ENCODE measurements around the gene SARDH. TPM values are rescaled to one million over a fixed set of nuclear protein-coding genes. Genes with fewer than 3 reads are reported as not detected.
"Not testable (repeated sequence)": the region's sequence is repeated elsewhere in the genome, so short reads cannot be mapped to it uniquely, and the experiment has no call there.

The SARDH gene
- total RNA-seq, 4 donors from 2014 or later: 0.39 to 2.9 (median 0.51) TPM

DNA sequence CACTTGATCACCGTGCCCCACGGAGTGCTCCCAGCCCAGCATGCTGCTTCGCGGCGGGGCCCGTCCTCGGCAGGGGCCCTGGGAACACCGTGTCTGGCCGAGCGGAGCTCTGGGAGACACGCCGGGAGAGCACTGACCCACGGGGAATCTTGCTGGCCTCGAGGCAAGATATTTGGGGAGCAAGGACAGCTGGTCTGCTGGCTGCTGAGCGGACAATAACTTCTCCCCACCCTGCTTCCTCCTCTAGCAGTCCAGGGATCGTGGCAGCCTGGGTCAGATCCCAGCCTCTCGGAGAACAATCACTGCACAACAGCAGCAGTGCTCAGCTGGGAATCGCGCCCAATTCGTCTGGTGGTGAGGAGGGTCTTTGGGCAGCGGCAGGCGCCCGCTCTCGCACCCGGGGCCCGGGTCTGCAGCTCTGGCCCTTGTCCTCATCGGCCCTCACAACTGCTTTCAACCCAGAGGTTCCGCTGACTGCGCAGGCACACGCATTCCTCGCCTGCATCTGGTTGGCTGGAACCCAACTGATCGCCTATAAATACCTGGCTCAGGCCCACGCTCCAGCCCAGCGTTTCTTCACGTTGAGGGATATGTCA is 58.6 kb downstream of the SARDH start:
- H3K36me3 ChIP-seq: no peaks in the 10 kb centered on the region
- TF ChIP-seq CTCF (IDR thresholded peaks at IDR 0.05) (no peak), EP300 (IDR thresholded peaks at IDR 0.05) (no peak), POLR2A (IDR thresholded peaks at IDR 0.05; ENCODE audit: low read depth) (no peak), POLR2AphosphoS5 (IDR thresholded peaks at IDR 0.05) (no peak)
- intact Hi-C loops (cut with DNase I): no loop called here
- no peaks in the 10 kb centered on the region for H3K27me3 ChIP-seq
- no peak for DNase-seq (ENCODE audit: extremely low spot score)
- 56% methylated on average over 25 of the region's 35 CpGs for WGBS
- H3K4me3 ChIP-seq: peak overlapping the region in 2 of 4 donors; percentile 7 to 8
- H3K4me1 ChIP-seq: peaks cover 23 to 38% (median 34%) of the 10 kb centered on the region in 4 donors
- peak overlapping the region in 1 of 4 donors; percentile 28 for H3K27ac ChIP-seq (replicated peaks in 1 of 4)
- no peaks in the 10 kb centered on the region for H3K9me3 ChIP-seq

GRCh38 chr9:133679056-133679455 is 59.1 kb downstream of the SARDH start:
- WGBS: 71% methylated on average over 13 of the region's 15 CpGs
- no peaks in the 10 kb centered on the region for H3K36me3 ChIP-seq
- intact Hi-C loops (cut with DNase I): no loop called here
- no peak for DNase-seq (ENCODE audit: extremely low spot score)
- H3K27ac ChIP-seq (replicated peaks in 1 of 4): peak overlapping the region in 1 of 4 donors; percentile 28
- H3K4me1 ChIP-seq: peaks cover 20 to 33% (median 30%) of the 10 kb centered on the region in 4 donors
- H3K4me3 ChIP-seq: peak overlapping the region in 2 of 4 donors; percentile 7 to 8
- TF ChIP-seq POLR2A (IDR thresholded peaks at IDR 0.05; ENCODE audit: low read depth) (no peak), POLR2AphosphoS5 (IDR thresholded peaks at IDR 0.05) (no peak), EP300 (IDR thresholded peaks at IDR 0.05) (no peak), CTCF (IDR thresholded peaks at IDR 0.05) (no peak)
- H3K9me3 ChIP-seq: no peaks in the 10 kb centered on the region
- H3K27me3 ChIP-seq: no peaks in the 10 kb centered on the region

DNA sequence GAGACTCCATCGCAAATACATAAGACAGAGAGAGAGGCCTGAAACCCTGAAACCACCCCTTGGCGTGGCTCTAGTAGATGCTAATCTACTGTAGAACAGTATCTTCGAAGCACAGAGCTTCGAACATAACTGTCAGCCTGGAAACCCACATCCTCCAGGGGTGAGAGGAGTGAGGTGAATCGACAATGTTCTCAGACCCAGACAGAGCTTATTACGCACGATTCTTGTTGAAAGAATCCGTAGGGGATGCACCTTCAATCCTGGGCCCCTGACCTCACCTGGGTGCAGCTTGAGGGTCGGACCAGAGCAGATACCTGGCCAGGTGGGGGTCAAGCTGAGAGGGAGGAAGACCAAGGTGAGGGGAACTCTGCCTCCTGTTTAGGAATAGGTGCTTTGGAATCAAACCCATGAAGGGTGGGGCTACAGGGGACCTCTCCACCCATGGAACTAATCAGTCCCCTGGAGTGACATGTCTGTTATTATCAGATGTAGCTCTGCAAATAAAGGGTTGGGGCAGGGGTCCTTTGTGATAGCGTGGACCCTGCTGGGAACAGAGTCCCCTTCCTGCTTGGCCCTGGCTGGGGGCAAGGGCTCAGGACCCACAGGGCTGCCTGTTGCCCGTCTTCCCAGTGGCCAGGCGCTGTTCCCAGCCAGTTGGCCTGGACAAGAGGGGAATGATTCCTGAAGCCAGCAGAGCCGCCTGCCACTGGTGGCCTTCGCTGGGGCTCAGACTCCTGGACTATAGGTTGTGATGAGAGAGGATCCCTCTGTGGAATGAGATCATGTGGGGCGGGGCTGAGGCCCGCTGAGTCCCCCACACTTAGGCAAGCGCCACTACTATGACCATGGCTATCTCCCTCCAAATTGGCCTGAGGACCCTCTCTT is 60.8 kb downstream of the SARDH start:
- Histone ChIP-seq H3K27ac (replicated peaks in 1 of 4) (no peak overlapping the region), H3K4me1 (peaks cover 8 to 19% (median 17%) of the 10 kb centered on the region in 4 donors), H3K9me3 (no peaks in the 10 kb centered on the region), H3K36me3 (no peaks in the 10 kb centered on the region), H3K27me3 (no peaks in the 10 kb centered on the region), H3K4me3 (no peak overlapping the region)
- no peak for DNase-seq (ENCODE audit: extremely low spot score)
- intact Hi-C loops (cut with DNase I): no loop called here
- WGBS: 95% methylated on average over 14 of the region's 17 CpGs
- TF ChIP-seq EP300 (IDR thresholded peaks at IDR 0.05) (no peak), POLR2A (IDR thresholded peaks at IDR 0.05; ENCODE audit: low read depth) (no peak), POLR2AphosphoS5 (IDR thresholded peaks at IDR 0.05) (no peak), CTCF (IDR thresholded peaks at IDR 0.05) (no peak)

DNA sequence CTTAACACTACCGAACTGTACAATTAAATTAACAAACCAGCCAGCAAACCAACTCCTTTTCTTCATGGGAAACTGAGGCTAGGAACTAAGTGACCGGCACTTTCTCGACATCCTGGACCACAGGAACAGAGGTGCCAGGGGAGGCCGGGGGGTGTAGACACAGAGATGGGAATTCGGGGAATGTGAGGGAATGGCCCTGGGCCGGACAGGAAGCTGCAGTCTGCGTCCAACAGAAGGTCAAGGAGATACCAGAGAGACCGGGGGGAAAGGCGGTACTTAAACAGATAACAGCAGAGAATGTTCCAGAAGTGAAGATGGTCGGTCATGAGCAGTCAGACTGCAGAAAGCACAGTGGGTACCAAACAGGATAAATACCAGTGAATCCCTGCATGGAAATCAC is 61.7 kb downstream of the SARDH start:
- TF ChIP-seq EP300 (IDR thresholded peaks at IDR 0.05) (no peak), POLR2A (IDR thresholded peaks at IDR 0.05; ENCODE audit: low read depth) (no peak), POLR2AphosphoS5 (IDR thresholded peaks at IDR 0.05) (no peak), CTCF (IDR thresholded peaks at IDR 0.05) (no peak)
- Histone ChIP-seq H3K4me1 (peaks cover 8 to 19% (median 17%) of the 10 kb centered on the region in 4 donors), H3K27me3 (peaks cover 0 to 2% (median 0%) of the 10 kb centered on the region in 4 donors), H3K36me3 (no peaks in the 10 kb centered on the region), H3K9me3 (no peaks in the 10 kb centered on the region), H3K27ac (replicated peaks in 1 of 4) (no peak overlapping the region), H3K4me3 (no peak overlapping the region)
- intact Hi-C loops (cut with DNase I): no loop called here
- WGBS: 74% methylated on average over 10 of the region's 10 CpGs
- no peak for DNase-seq (ENCODE audit: extremely low spot score)

- DNase-seq (ENCODE audit: extremely low spot score); intact Hi-C loops (cut with DNase I); H3K27ac ChIP-seq (replicated peaks in 1 of 4); H3K36me3 ChIP-seq; H3K9me3 ChIP-seq; H3K4me3 ChIP-seq; H3K27me3 ChIP-seq: not testable (repeated sequence)
- peaks cover 8 to 19% (median 16%) of the 10 kb centered on the region in 4 donors for H3K4me1 ChIP-seq
- 96% methylated on average over 3 of the region's 3 CpGs for WGBS
Measured at GRCh38 chr9:133675796-133676195, 62.4 kb downstream of the SARDH start.

All from esophagus muscularis mucosa (tissue), 4 donors.